ENCODE results near the gene JMJD8.

DNA sequence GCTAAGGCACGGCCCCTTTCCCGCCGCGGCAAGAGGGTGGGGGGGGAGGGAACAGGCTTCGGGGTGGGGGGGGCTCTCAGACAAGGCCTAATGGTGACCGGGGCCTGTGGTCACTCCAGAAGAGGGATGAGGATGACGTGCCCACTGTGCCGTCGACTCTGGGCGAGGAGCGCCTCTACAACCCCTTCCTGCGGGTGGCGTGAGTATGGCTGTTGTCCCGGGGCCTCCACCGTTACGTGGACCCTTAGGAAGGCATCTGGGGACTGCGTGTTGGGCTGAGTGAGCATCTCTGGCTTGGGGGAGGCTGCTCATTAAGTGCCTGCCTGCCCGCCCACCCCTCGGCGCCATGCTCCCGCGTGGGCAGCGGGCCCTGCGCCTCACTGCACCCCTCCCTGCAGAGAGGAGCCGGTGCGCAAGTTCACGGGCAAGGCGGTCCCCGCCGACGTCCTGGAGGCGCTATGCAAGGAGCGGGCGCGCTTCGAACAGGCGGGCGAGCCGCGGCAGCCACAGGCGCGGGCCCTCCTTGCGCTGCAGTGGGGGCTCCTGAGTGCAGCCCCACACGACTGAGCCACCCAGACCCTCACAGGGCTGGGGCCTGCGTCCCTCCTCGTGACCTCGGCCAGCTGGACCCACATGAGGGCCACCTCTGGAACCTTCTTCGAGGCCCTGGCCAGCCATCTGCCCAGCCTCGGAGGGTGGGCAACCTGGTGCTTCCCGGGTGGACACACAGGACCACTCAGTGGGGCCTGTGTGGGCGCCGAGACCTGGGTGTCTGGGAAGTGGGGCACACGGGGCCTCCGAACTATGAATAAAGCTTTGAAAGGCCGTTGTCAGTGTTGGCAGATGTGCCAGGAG lies 45.0 kb upstream of the JMJD8 start:
- TF ChIP-seq POLR2AphosphoS5 (IDR thresholded peaks at IDR 0.05; ENCODE audit: low read depth, low read length) (no peak), TAF1 (IDR thresholded peaks at IDR 0.05; ENCODE audit: borderline replicate concordance, insufficient read depth, low read length) (no peak)

All from PFSK-1 (cell line).